KG1 (cell line): ENCODE results near the gene RBM12.
"Not testable (repeated sequence)": the region's sequence is repeated elsewhere in the genome, so short reads cannot be mapped to it uniquely, and the experiment has no call there.

Experiments used
- DNase-seq: peaks from one replicate; lab custom pipeline; 2025; lab: John Stamatoyannopoulos, UW

The RBM12 gene

GRCh38 chr20:35698298-35699126 is 33.8 kb upstream of the RBM12 start:
- DNase-seq, result no peak

GRCh38 chr20:35697696-35698297 is 33.1 kb upstream of the RBM12 start:
- DNase-seq, result no peak

- DNase-seq, result no peak
Observed at GRCh38 chr20:35695978-35696377, 31.3 kb upstream of the RBM12 start.

GRCh38 chr20:35695245-35695749 is 30.6 kb upstream of the RBM12 start:
- DNase-seq, result no peak

GRCh38 chr20:35690265-35690664 is 25.6 kb upstream of the RBM12 start:
- DNase-seq, result no peak

- not testable (repeated sequence) for DNase-seq
Observed at GRCh38 chr20:35686872-35687271, 22.2 kb upstream of the RBM12 start.

GRCh38 chr20:35685368-35685767 is 20.7 kb upstream of the RBM12 start:
- not testable (repeated sequence) for DNase-seq

- DNase-seq, result no peak
Observed at GRCh38 chr20:35681960-35682359, 17.3 kb upstream of the RBM12 start.

- DNase-seq, result no peak
Observed at GRCh38 chr20:35680452-35681183, 15.9 kb upstream of the RBM12 start.

GRCh38 chr20:35674921-35675320 is 10.2 kb upstream of the RBM12 start:
- no peak for DNase-seq

GRCh38 chr20:35673884-35674283 is 9.2 kb upstream of the RBM12 start:
- no peak for DNase-seq

GRCh38 chr20:35669681-35670080 is 5.0 kb upstream of the RBM12 start:
- DNase-seq, result no peak

- DNase-seq, result no peak
Observed at GRCh38 chr20:35669221-35669620, 4.5 kb upstream of the RBM12 start.

GRCh38 chr20:35665949-35666288 is 1.2 kb upstream of the RBM12 start:
- DNase-seq, result no peak

- no peak for DNase-seq
Observed at GRCh38 chr20:35663516-35664465, 909 bp downstream of the RBM12 start.

GRCh38 chr20:35662551-35662950 is 2.1 kb downstream of the RBM12 start:
- DNase-seq, result no peak

GRCh38 chr20:35661908-35662307 is 2.8 kb downstream of the RBM12 start:
- no peak for DNase-seq

- no peak for DNase-seq
Observed at GRCh38 chr20:35661053-35661452, 3.6 kb downstream of the RBM12 start.

- DNase-seq, result no peak
Observed at GRCh38 chr20:35660122-35660937, 4.4 kb downstream of the RBM12 start.

- DNase-seq, result no peak
Observed at GRCh38 chr20:35657271-35657670, 7.4 kb downstream of the RBM12 start.

- no peak for DNase-seq
Observed at GRCh38 chr20:35654415-35654814, 10.3 kb downstream of the RBM12 start.
